Middle frontal gyrus (tissue), 1 donor: ENCODE measurements around the gene NFIL3.

Experiments used
- DNase-seq: peaks from one replicate; pipeline ENCODE4 v3.0.0-alpha.2; 2015; ENCODE audit warnings: low spot score; ENCODE audit errors: extremely low spot score

The NFIL3 gene

GRCh38 chr9:91361291-91362050 is 62.2 kb downstream of the NFIL3 start, which contains the start of gene AUH:
AUH (minus strand) TSS chr9:91361918; CDS start chr9:91361889, 29 bp downstream.
- DNase-seq: peak; percentile 73

- DNase-seq: no peak
These were observed 62.9 kb downstream of the NFIL3 start for GRCh38 chr9:91360551-91361290.

DNA sequence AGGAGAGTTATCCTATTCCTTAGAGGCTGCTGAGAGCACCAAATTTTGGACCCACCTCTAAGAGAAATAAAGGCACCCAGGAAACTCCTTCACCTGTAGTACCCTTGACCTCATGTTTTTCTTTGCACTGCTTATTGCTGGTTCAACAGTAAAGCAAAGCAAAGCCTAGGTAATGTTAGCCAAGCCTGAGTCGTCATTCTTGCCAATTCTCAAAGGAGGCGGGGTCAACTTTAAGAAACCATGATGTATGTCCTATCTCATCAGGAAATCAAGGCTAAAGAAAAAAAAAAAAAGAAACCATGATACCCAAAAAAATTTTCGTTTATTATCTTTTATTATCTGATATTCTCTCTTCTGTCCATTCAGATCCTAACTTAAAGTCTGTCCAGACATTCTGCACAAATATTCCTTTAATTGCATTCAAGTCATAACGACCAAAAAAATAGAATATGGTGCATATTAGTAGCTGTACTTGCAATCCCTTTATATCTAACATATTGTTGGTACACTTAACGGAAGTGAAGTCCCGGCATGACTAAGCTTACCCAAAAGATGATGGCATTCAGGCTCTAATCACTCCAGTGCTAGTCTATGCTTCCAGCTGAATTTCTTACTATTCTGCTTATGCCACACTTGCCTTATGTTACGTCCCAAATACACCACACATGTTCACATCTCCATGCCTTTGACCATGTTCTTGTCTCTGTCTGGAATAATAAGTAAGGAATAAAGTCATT is 63.7 kb downstream of the NFIL3 start:
- no peak for DNase-seq

DNA sequence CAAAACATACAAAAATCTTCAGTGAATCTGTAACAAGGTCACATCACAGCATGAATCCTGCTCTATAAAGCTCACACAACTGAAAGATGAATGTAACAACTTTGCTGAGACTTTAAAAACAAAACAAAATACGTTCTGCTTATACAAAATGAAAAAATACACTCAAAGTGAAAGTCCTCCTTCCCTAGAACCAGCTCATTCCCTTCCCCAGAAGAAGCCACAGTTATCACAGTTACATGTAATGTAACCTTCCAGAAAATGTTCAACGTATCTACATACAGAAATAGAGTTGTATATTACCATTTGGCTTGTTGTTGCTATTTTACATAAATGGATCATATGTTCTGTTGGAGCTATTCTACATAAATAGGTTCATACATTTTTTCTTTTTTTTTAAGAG is 64.5 kb downstream of the NFIL3 start:
- no peak for DNase-seq
